Parathyroid adenoma (tissue), 2 donors: ENCODE measurements around the gene CYP2E1.
"Not testable (repeated sequence)": the region's sequence is repeated elsewhere in the genome, so short reads cannot be mapped to it uniquely, and the experiment has no call there.

Experiments used
- H2AFZ ChIP-seq: fragments of 300-600 bp; sonication (generic); one replicate; pipeline ENCODE4 v1.7.0; 2017; ENCODE audit warnings: antibody characterized with exemption, mild to moderate bottlenecking
- H3K27ac ChIP-seq: fragments of 300-600 bp; sonication (generic); one replicate; pipeline ENCODE4 v1.7.0; 2017
- H3K27me3 ChIP-seq: fragments of 300-600 bp; sonication (generic); one replicate; pipeline ENCODE4 v1.7.0; 2017; ENCODE audit warnings: low read length; ENCODE audit not compliant: control insufficient read depth, insufficient read depth
- H3K36me3 ChIP-seq: fragments of 300-600 bp; sonication (generic); one replicate; pipeline ENCODE4 v1.7.0; 2017; ENCODE audit warnings: low read length; ENCODE audit not compliant: control insufficient read depth, insufficient read depth
- H3K4me1 ChIP-seq: fragments of 300-600 bp; sonication (generic); one replicate; pipeline ENCODE4 v1.7.0; 2017; ENCODE audit warnings: control low read depth
- H3K4me2 ChIP-seq: fragments of 300-600 bp; sonication (generic); one replicate; pipeline ENCODE4 v1.7.0; 2017; ENCODE audit warnings: low read length
- H3K4me3 ChIP-seq: fragments of 300-600 bp; sonication (generic); one replicate; pipeline ENCODE4 v1.7.0; 2017; ENCODE audit warnings: low read depth, low read length
- H3K79me2 ChIP-seq: fragments of 300-600 bp; sonication (generic); one replicate; pipeline ENCODE4 v1.7.0; 2017; ENCODE audit warnings: control low read depth
- H3K9ac ChIP-seq: fragments of 300-600 bp; sonication (generic); one replicate; pipeline ENCODE4 v1.7.0; 2017; ENCODE audit warnings: mild to moderate bottlenecking
- H3K9me3 ChIP-seq: fragments of 300-600 bp; sonication (generic); one replicate; pipeline ENCODE4 v1.7.0; 2017; ENCODE audit warnings: low read length; ENCODE audit not compliant: control insufficient read depth
- CTCF ChIP-seq: fragments of 300-600 bp; sonication (generic); IDR thresholded peaks from one replicate; pipeline ENCODE4 v1.7.0; 2017; ENCODE audit warnings: antibody characterized with exemption, mild to moderate bottlenecking
- donor health status: primary hyperparathyroidism.

CYP2E1 gene

GRCh38 chr10:133565441-133566294 is 38.5 kb downstream of the CYP2E1 start, which contains the start of gene SYCE1:
Gene SYCE1, minus strand, starts transcription at chr10:133565583. Its CDS starts 54 bp downstream, at chr10:133565529.
- H3K4me3 ChIP-seq = no peak within 1 kb of the TSS

GRCh38 chr10:133567119-133567518 is 40.0 kb downstream of the CYP2E1 start:
- Histone ChIP-seq H3K27ac (no peak overlapping the region), H3K9me3 (no peaks in the 10 kb centered on the region)
- no peak for TF ChIP-seq CTCF

More at GRCh38 chr10:133565441-133566294, 38.5 kb downstream of the CYP2E1 start, which contains the start of gene SYCE1:
- H2AFZ ChIP-seq = no peak within 1 kb of the TSS
- no peaks in the 10 kb centered on the region for H3K79me2 ChIP-seq
- H3K9me3 ChIP-seq = no peaks in the 10 kb centered on the region
- H3K27ac ChIP-seq = no peak within 1 kb of the TSS
- no peaks in the 10 kb centered on the region for H3K36me3 ChIP-seq
- no peak within 1 kb of the TSS for H3K4me2 ChIP-seq
- no peaks in the 10 kb centered on the region for H3K4me1 ChIP-seq
- TF ChIP-seq CTCF = no peak
- H3K27me3 ChIP-seq = no peaks in the 10 kb centered on the region
- H3K9ac ChIP-seq = no peak within 1 kb of the TSS

GRCh38 chr10:133567609-133568286 is 40.6 kb downstream of the CYP2E1 start:
- H2AFZ ChIP-seq = no peak overlapping the region
- no peak overlapping the region for H3K27ac ChIP-seq
- no peak overlapping the region for H3K4me2 ChIP-seq
- no peaks in the 10 kb centered on the region for H3K9me3 ChIP-seq
- H3K36me3 ChIP-seq = no peaks in the 10 kb centered on the region
- TF ChIP-seq CTCF = no peak
- H3K9ac ChIP-seq = no peak overlapping the region
- no peak overlapping the region for H3K4me3 ChIP-seq
- no peaks in the 10 kb centered on the region for H3K27me3 ChIP-seq
- H3K79me2 ChIP-seq = no peaks in the 10 kb centered on the region
- no peaks in the 10 kb centered on the region for H3K4me1 ChIP-seq

More at GRCh38 chr10:133567119-133567518, 40.0 kb downstream of the CYP2E1 start:
- H3K79me2 ChIP-seq = no peaks in the 10 kb centered on the region
- H3K36me3 ChIP-seq = no peaks in the 10 kb centered on the region
- no peak overlapping the region for H3K4me2 ChIP-seq
- no peaks in the 10 kb centered on the region for H3K4me1 ChIP-seq
- no peak overlapping the region for H3K9ac ChIP-seq
- no peak overlapping the region for H2AFZ ChIP-seq
- no peaks in the 10 kb centered on the region for H3K27me3 ChIP-seq
- no peak overlapping the region for H3K4me3 ChIP-seq

GRCh38 chr10:133568287-133568614 is 41.1 kb downstream of the CYP2E1 start:
- no peaks in the 10 kb centered on the region for H3K4me1 ChIP-seq
- H3K9ac ChIP-seq = no peak overlapping the region
- no peak overlapping the region for H3K4me2 ChIP-seq
- no peak overlapping the region for H3K27ac ChIP-seq
- H2AFZ ChIP-seq = no peak overlapping the region
- H3K27me3 ChIP-seq = no peaks in the 10 kb centered on the region
- no peaks in the 10 kb centered on the region for H3K36me3 ChIP-seq
- TF ChIP-seq CTCF = no peak
- H3K9me3 ChIP-seq = no peaks in the 10 kb centered on the region
- H3K79me2 ChIP-seq = no peaks in the 10 kb centered on the region
- no peak overlapping the region for H3K4me3 ChIP-seq

GRCh38 chr10:133568831-133569527 is 41.8 kb downstream of the CYP2E1 start:
- H3K9ac ChIP-seq, H3K27me3 ChIP-seq, H3K4me3 ChIP-seq, H3K36me3 ChIP-seq, H2AFZ ChIP-seq, H3K27ac ChIP-seq, H3K4me2 ChIP-seq, H3K9me3 ChIP-seq, H3K4me1 ChIP-seq, H3K79me2 ChIP-seq: not testable (repeated sequence)

- H3K4me1 ChIP-seq, H3K79me2 ChIP-seq, H2AFZ ChIP-seq, H3K4me3 ChIP-seq, H3K9ac ChIP-seq, H3K4me2 ChIP-seq, H3K27ac ChIP-seq, H3K36me3 ChIP-seq, H3K9me3 ChIP-seq, H3K27me3 ChIP-seq: not testable (repeated sequence)
Observed at GRCh38 chr10:133569801-133570200, 42.6 kb downstream of the CYP2E1 start.

- not testable (repeated sequence) for H3K9ac ChIP-seq
Observed at GRCh38 chr10:133572055-133572454, 44.9 kb downstream of the CYP2E1 start.

More at GRCh38 chr10:133572055-133572454, 44.9 kb downstream of the CYP2E1 start:
- H3K79me2 ChIP-seq, H3K4me1 ChIP-seq, H3K36me3 ChIP-seq, H3K27me3 ChIP-seq, H3K4me3 ChIP-seq, H2AFZ ChIP-seq, H3K9me3 ChIP-seq, H3K4me2 ChIP-seq, H3K27ac ChIP-seq: not testable (repeated sequence)
